Sigmoid colon (tissue), 7 donors: ENCODE measurements around the gene TMEM200C. TPM values are rescaled to one million over a fixed set of nuclear protein-coding genes. Genes with fewer than 3 reads are reported as not detected.

ENCODE experiments used
- DNase-seq: peaks from one replicate; pipeline ENCODE4 v3.0.0-alpha.2; 2019
- H3K27ac ChIP-seq, 4 donors: fragments of 200-600 bp; sonication (generic); one replicate each; pipeline ENCODE4 v1.5.1; 2016 to 2019; ENCODE audit warnings: mild to moderate bottlenecking in 1 of 4
- H3K27me3 ChIP-seq, 3 donors: fragments of 200-600 bp; sonication (generic); one replicate each; pipeline ENCODE4 v1.5.1; 2019; ENCODE audit warnings: mild to moderate bottlenecking in 1 of 3
- H3K36me3 ChIP-seq, 4 donors: fragments of 200-600 bp; sonication (generic); one replicate each; pipeline ENCODE4 v1.5.1; 2016 to 2019
- H3K4me1 ChIP-seq, 4 donors: fragments of 200-600 bp; sonication (generic); one replicate each; pipeline ENCODE4 v1.5.1; 2017 to 2019
- H3K4me3 ChIP-seq, 4 donors: fragments of 200-600 bp; sonication (generic); one replicate each; pipeline ENCODE4 v1.5.1; 2017 to 2019; ENCODE audit warnings: mild to moderate bottlenecking in 2 of 4, moderate library complexity in 1 of 4
- H3K9me3 ChIP-seq, 4 donors: fragments of 200-600 bp in 3 of 4; sonication (generic) in 3 of 4; one replicate each; pipeline versions ENCODE4 v1.5.1 to v1.6.1; 2013 to 2019
- EP300 ChIP-seq, 4 donors: sonication (generic); formaldehyde crosslinking; IDR thresholded peaks; one replicate each; pipeline ENCODE4 v1.6.1; 2017; ENCODE audit warnings: antibody characterized with exemption in 4 of 4
- POLR2A ChIP-seq, 2 donors: fragments of 450-650 bp; IDR thresholded peaks; one replicate each; pipeline ENCODE4 v1.6.1; 2016; ENCODE audit warnings: antibody characterized with exemption in 2 of 2, mild to moderate bottlenecking in 2 of 2, moderate library complexity in 2 of 2
- POLR2AphosphoS5 ChIP-seq, 4 donors: sonication (generic); formaldehyde crosslinking; IDR thresholded peaks; one replicate each; pipeline ENCODE4 v1.6.1; 2017; ENCODE audit warnings: antibody characterized with exemption in 4 of 4
- WGBS, 2 donors: extraction: QIAGEN DNeasy Blood & Tissue Kit; methylation state at CpG; one replicate each; pipeline ENCODE4 v1.1.7; 2013; 5-methylcytosine and 5-hydroxymethylcytosine counted together
- intact Hi-C: fragments of 100-400 bp; cut with DNase I; formaldehyde crosslinking; loops from one replicate; pipeline ENCODE4 v1.15.1; 2023
- polyA plus RNA-seq, 3 donors: library from polyadenylated mRNA; stranded (reverse); fragments of 200-250 nt; gene quantifications; one replicate each; pipeline ENCODE4 v1.2.3, GENCODE V29; 2013
- total RNA-seq, 4 donors: library from RNA; depleted of rRNA; stranded (reverse); fragments of >200 nt; gene quantifications; one replicate each; pipeline ENCODE4 v1.1.0, GENCODE V29; 2016
- TF ChIP-seq, protein P1 (sequence below), 4 experiments: fragments of 450-650 bp in 3 of 4; fragments of 200-600 bp in 1 of 4; IDR thresholded peaks; one replicate each; pipeline ENCODE4 v1.5.1; 2016 to 2019; ENCODE audit warnings: antibody characterized with exemption in 4 of 4, mild to moderate bottlenecking in 3 of 4, moderate library complexity in 2 of 4
- donor health status: healthy with polysubstance abuse.
- donor health status: Bipolar disorder and iron deficiency.
- donor health status: healthy.

TMEM200C gene
- total and polyA plus RNA-seq, 7 donors = under 0.01 to 0.95 (median 0.58) TPM; not detected in 2

- WGBS, 2 donors = 17 to 18% methylated on average over 13 of the region's 13 CpGs
- Histone ChIP-seq H3K4me1 (peaks cover 0 to 32% (median 30%) of the 10 kb centered on the region in 4 donors), H3K36me3 (no peaks in the 10 kb centered on the region), H3K9me3 (no peaks in the 10 kb centered on the region), H3K4me3 (peak overlapping the region in 3 of 4 donors; percentile 39 to 50 (median 50)), H3K27me3 (peaks cover 31 to 91% (median 41%) of the 10 kb centered on the region in 3 donors), H3K27ac (peak overlapping the region in 2 of 4 donors; percentile 39 to 65)
- intact Hi-C loops = no loop called here
- no peak for TF ChIP-seq EP300 (IDR thresholded peaks at IDR 0.05)
- TF ChIP-seq, protein P1, sequence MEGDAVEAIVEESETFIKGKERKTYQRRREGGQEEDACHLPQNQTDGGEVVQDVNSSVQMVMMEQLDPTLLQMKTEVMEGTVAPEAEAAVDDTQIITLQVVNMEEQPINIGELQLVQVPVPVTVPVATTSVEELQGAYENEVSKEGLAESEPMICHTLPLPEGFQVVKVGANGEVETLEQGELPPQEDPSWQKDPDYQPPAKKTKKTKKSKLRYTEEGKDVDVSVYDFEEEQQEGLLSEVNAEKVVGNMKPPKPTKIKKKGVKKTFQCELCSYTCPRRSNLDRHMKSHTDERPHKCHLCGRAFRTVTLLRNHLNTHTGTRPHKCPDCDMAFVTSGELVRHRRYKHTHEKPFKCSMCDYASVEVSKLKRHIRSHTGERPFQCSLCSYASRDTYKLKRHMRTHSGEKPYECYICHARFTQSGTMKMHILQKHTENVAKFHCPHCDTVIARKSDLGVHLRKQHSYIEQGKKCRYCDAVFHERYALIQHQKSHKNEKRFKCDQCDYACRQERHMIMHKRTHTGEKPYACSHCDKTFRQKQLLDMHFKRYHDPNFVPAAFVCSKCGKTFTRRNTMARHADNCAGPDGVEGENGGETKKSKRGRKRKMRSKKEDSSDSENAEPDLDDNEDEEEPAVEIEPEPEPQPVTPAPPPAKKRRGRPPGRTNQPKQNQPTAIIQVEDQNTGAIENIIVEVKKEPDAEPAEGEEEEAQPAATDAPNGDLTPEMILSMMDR (IDR thresholded peaks at IDR 0.05) = no peak
- no peak for TF ChIP-seq POLR2A (IDR thresholded peaks at IDR 0.05)
- no peak for TF ChIP-seq POLR2AphosphoS5 (IDR thresholded peaks at IDR 0.05)
- no peak for DNase-seq
These were observed 1.2 kb downstream of the TMEM200C start for GRCh38 chr18:5893956-5894610.

DNA sequence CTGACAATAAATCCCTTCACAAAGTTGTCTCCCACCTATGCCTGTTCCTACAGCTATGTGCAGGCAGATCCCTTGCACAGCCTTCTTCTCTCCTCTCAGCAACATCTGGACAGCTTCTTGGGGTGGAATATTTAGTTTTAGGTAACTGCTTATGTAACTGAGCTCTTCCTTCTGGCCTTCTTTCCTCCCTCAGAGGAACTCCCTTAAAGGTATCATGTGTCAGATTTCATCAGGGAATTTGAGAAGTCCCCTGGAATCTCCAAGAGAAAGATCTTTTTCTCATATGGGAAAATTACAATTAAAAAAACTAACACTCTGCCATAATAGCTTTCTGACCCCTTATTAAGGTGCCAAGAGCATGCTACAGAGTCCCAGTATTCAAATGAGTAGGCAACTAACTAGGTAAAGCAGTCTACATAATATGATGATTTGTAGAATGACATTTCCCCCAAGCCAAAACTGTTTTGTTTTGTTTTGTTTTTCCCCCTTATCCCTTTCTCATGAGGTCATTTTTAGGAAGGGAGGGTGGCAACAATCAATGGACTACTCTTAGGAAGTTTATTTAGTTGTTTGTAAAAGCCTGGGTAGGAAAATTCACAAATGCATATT is 2.4 kb downstream of the TMEM200C start:
- no peaks in the 10 kb centered on the region for H3K9me3 ChIP-seq
- intact Hi-C loops = no loop called here
- H3K27me3 ChIP-seq = peaks cover 31 to 79% (median 41%) of the 10 kb centered on the region in 3 donors
- no peaks in the 10 kb centered on the region for H3K36me3 ChIP-seq
- peaks cover 0 to 32% (median 30%) of the 10 kb centered on the region in 4 donors for H3K4me1 ChIP-seq
- TF ChIP-seq POLR2AphosphoS5 (IDR thresholded peaks at IDR 0.05) = peak in 1 of 4 donors; percentile 35
- TF ChIP-seq, protein P1 (IDR thresholded peaks at IDR 0.05) = no peak
- no peak for TF ChIP-seq EP300 (IDR thresholded peaks at IDR 0.05)
- no peak for TF ChIP-seq POLR2A (IDR thresholded peaks at IDR 0.05)
- no peak overlapping the region for H3K27ac ChIP-seq
- H3K4me3 ChIP-seq = no peak overlapping the region
- DNase-seq = no peak

DNA sequence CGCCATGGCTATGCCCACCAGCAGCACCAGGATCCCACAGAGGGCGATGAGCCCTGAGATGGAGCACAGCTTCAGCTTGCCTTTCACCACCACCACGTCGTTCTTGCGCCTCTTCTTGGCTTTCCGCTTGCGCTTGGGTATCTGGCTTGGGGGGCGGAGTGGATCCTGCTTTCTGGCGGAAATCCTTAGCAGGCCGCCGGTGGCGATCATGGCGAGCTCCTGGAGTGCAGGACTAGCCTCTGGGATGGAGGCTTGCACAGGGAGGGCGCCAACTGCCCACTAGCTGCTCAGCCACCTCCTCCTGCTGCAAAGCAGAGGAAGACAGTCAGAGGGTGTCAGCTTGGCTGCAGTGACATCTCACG is 3.5 kb downstream of the TMEM200C start:
- H3K27ac ChIP-seq = no peak overlapping the region
- H3K27me3 ChIP-seq = peaks cover 31 to 71% (median 41%) of the 10 kb centered on the region in 3 donors
- H3K9me3 ChIP-seq = no peaks in the 10 kb centered on the region
- no peak for DNase-seq
- no peaks in the 10 kb centered on the region for H3K36me3 ChIP-seq
- 83 to 88% methylated on average over 15 of the region's 15 CpGs for WGBS, 2 donors
- intact Hi-C loops = no loop called here
- TF ChIP-seq EP300 (IDR thresholded peaks at IDR 0.05) (no peak), POLR2AphosphoS5 (IDR thresholded peaks at IDR 0.05) (no peak), POLR2A (IDR thresholded peaks at IDR 0.05) (no peak)
- TF ChIP-seq, protein P1 (IDR thresholded peaks at IDR 0.05) = no peak
- peaks cover 0 to 32% (median 30%) of the 10 kb centered on the region in 4 donors for H3K4me1 ChIP-seq
- H3K4me3 ChIP-seq = no peak overlapping the region

DNA sequence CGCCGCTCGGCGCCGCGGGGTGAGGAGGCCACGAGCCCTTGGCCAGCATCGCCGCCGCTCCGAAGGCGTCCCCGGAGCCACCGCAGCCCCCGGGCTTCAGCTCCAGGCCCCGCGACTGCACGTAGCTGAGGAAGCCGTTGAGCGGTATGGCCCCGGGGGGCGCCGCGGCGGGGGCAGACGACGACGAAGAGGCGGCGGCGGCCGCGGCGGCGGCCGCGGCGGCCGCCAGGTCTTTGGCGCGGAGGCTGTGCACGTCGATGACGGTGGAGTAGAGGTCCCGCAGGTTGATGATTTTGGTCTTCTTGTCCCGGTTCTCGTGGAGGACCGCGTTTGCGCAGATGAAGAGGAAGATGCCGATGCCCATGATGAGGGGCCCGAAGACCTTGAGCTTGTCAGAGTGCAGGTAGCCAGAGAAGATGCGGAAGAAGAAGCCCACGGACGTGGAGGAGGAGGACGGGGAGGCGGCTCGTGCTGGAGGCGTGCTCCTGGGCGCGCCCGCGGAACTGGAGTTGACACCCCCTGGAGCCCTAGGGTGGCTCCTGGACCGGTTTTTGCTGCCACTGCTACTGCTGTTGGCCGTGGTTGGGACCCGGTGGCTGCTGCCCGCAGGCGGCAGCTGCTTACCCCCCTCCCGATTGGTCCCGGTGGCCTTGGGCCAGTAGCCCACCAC is 4.0 kb downstream of the TMEM200C start:
- H3K27ac ChIP-seq = no peak overlapping the region
- no peaks in the 10 kb centered on the region for H3K36me3 ChIP-seq
- peaks cover 0 to 32% (median 30%) of the 10 kb centered on the region in 4 donors for H3K4me1 ChIP-seq
- H3K4me3 ChIP-seq = peak overlapping the region in 3 of 4 donors; percentile 39 to 52 (median 50)
- intact Hi-C loops = no loop called here
- WGBS, 2 donors = 27 to 38% methylated on average over 70 of the region's 70 CpGs
- H3K27me3 ChIP-seq = peaks cover 31 to 71% (median 41%) of the 10 kb centered on the region in 3 donors
- no peak for DNase-seq
- TF ChIP-seq POLR2AphosphoS5 (IDR thresholded peaks at IDR 0.05) (no peak), EP300 (IDR thresholded peaks at IDR 0.05) (no peak)
- H3K9me3 ChIP-seq = no peaks in the 10 kb centered on the region
